Posterior cingulate gyrus (tissue), 11 donors: ENCODE data around the gene SELENOF.
A peak's percentile ranks its signal among the peaks of the same experiment; 100 is the strongest.
"Not testable (repeated sequence)": the region's sequence is repeated elsewhere in the genome, so short reads cannot be mapped to it uniquely, and the experiment has no call there.

Source experiments
- DNase-seq, 10 donors: peaks; one replicate each; pipeline versions ENCODE4 v3.0.0 to v3.0.0-alpha.2; 2020 to 2021; ENCODE audit warnings: mixed read lengths in 3 of 10
- intact Hi-C: fragments of 100-400 bp; cut with DNase I; formaldehyde crosslinking; loops from one replicate; pipeline ENCODE4 v1.15.1; 2023

Gene SELENOF

DNA sequence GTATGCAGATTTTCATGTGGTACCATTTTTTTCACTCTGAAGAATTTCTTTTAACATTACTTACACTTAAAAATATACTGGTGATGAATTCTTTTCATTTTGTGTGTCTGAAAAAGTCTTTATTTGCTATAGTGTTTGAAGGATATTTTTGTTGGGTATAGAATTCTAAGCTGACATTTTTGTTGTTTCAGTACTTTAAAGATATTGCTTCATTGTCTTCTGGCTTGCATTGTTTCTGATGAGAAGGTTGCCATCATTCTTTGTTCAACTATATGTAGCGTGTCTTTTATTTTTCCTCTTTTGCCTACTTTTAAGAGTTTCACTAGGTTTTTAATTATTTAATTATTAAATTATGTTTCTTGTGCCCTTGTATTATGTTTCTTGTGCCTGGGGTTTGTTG is 8.5 kb upstream of the SELENOF start:
- no peak for DNase-seq
- intact Hi-C loops = no loop called here

DNA sequence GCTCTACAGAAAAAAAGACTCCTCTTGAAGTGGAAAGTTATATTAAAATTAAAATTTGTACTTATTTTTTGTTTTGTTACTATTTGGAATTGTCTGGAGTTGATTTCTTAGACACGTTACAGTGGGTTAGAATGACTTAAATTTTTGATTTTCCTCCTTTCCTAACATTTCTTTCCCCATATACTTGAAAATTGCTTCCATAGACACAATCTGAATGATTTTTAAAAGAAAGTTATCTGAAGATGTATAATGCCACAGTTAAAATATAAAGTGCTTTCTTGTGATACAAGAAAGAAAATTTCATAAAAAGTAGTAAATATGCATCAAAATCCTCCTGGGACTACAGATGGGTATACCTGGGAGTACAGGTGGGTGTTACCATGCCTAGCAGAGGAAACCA is 2.8 kb upstream of the SELENOF start:
- DNase-seq = no peak
- intact Hi-C loops = no loop called here

DNA sequence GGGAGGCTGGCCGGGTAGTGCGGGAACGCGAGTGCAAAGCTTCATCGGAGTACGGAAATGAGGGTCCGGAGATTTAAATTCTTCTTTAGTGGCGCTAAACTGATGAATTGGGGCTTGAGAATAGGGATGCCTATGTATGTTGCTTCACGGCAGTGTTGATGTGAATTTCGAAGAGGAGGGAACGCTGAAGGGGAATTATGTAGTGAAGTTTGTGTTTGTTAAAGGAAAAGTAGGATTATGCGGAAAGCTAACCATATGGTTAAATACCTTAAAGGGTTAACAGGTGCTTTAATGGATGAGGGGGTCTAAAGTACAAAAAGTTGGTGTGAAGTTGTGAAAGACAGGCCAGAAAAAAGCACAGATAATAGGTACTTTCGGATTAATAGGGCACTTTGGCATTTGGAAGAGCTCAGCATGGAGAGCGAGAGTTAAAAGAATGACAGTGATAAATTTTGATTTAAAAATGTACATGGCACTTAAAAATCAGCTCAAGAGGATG is 1.9 kb upstream of the SELENOF start:
- intact Hi-C loops = no loop called here
- DNase-seq = no peak

DNA sequence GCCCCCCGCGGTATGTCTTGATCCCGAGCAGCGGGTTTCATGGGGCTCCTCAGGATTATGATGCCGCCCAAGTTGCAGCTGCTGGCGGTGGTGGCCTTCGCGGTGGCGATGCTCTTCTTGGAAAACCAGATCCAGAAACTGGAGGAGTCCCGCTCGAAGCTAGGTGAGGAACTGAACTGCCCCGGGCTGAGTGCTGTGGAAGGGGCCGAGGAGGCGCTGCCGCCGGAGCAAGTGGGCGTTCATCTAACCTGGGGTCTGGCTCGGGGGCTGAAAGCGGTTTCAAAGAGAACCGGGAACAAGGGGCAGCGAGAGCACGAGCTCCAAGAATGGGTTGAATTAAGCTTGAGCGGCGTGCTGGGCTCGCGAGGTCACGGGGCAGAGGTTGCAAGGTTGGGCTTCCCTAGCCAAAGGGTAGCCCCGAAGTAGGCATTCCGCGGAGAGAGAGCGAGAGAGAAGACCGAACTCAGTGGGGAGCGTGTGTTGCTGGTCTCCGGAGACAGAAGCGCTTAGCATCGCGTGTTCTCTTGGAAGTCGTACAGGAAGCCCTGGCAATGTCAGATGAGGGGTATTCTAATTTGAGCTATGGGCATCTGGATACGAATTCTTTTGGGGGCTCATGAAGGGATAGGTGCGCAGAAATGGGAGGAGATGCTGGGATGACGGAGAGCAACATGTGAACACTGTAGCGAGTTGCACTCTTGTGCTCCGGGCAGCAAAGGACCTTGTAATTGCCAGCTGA is 1.2 kb upstream of the SELENOF start:
- DNase-seq = peak; percentile 32 to 91 (median 50)
- intact Hi-C loops = loop anchor here (1.0 kb wide), 1 partner anchor 211 kb away; the partner anchor contains the start of gene SH3GLB1

DNA sequence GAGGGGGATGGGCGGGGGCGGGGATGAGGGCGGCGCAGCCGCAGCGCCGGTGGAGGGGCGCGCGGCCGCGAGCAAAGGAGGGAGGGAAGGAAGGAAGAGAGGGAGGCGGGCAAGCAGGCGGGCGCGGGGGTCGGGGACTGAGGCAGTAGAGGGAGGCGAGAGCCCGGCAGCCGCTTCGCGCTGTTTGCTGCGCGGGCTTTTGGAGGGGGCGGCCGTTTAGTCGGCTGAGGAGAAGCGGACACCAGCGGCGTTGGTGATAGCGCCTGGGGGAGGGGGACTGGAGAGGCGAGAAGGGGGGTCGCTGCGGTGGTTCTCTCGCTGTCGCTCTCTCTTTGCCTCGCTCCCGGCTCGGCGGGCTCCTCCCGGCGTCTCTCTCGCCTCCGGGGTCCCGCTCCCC is 673 bp upstream of the SELENOF start, which contains the start of gene HS2ST1:
TSS of gene HS2ST1 (plus strand) at position 35 of the 397 bp plus-strand sequence.
- peak in 1 of 10 donors; percentile 88 for DNase-seq

DNA sequence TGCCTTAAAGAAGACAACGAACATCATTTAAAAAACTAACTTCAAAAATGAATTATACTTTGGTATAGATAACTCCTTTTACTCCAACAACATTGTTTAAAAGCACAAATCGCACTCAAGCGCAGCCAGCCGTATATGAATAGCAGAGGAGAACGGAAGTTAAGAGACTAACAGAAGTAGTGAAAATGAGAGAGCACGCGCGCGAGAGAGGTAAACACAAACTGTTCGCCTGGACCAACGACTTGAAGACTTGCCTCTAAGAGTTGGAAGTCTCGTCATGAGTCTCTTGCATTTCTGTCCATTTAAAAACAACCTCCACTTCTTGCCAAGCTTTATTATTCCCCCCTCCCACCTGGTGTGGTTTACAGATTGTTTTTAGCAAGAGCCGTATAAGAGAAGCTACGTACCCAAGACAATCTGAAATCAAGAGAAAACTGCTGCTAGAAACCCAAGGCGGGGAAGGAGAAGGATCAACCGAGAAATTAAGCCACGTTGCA is 479 bp downstream of the SELENOF start:
- DNase-seq = peak in 1 of 10 donors; percentile 12
- intact Hi-C loops = no loop called here

More for the DNA sequence above, 673 bp upstream of the SELENOF start, which contains the start of gene HS2ST1:
- intact Hi-C loops = loop anchor here (1.0 kb wide), 1 partner anchor 210 kb away; the partner anchor contains the start of gene SH3GLB1

DNA sequence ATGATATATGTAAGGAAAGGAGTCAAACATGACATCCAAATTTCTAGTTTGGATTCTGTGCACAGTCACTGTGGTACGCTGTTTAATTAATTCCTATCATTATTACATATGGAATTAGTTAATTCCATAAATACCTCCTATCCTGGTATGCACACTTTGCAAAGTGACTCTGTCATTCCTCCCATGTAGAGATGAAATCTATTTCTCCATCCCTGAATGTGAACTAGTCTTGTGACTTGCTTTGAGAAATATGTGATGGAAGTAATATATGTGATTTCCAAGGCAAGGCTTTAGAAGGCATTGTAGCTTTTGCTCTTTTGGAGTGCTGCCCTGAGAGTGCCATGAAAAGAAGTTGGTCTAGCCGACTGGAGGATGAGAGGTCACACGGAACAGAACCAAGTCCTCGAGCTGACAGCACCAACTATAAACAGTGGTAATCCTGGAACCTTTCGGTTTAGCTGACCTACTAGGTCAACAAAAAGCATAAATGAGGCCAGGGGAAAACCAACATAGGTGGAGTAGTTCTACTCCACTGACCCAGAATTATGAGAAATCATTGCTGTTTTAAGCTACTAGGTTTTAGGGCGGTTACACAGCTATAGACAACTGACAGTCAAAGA is 1.5 kb downstream of the SELENOF start:
- no peak for DNase-seq

DNA sequence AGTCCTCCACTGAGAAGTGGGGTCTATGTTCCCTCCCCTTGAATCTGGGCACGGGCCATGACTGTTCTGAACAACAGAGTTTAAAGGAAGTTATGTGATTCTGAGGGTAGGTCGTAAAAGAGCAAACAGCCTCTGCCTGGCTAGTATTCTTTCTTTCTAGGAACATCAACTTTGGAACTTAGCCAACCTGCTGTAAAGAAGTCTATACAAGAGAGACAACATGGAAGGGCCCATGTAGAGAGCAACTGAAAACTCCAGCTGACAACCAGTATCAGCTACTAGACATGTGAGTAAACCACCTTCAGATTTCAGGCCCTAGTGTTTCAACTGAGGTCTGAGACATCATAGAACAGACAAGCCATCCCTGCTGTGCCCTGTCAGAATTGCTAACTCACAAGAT is 7.5 kb downstream of the SELENOF start:
- no peak for DNase-seq
- intact Hi-C loops = no loop called here

More for the DNA sequence above, 1.5 kb downstream of the SELENOF start:
- intact Hi-C loops = no loop called here

DNA sequence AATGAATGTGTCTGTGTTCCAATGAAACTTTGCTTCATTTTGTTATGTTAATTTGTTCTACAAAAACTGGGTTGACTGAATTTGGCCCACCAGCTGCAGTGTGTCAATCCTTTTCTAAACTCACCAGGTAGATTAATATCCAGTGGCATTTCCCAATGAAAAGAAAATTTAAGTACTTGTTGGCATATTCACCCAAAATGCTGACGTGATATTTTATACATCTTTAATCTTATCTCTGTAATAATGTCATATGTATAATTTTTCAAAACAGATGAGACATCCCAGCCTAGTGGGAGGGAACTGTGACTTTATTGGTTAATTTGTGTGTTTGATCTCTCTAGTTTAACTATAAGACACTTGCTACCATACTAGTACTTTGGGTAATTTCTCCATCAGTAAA is 8.1 kb downstream of the SELENOF start:
- intact Hi-C loops = no loop called here
- DNase-seq = no peak

DNA sequence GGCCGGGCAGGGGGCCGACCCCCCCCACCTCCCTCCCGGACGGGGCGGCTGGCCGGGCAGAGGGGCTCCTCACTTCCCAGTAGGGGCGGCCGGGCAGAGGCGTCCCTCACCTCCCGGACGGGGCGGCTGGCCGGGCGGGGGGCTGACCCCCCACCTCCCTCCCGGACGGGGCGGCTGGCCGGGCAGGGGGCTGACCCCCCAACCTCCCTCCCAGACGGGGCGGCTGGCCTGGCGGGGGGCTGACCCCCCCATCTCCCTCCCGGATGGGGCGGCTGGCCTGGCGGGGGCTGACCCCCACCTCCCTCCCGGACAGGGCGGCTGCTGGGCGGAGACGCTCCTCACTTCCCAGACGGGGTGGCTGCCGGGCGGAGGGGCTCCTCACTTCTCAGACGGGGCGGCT is 14.5 kb downstream of the SELENOF start:
- intact Hi-C loops, DNase-seq: not testable (repeated sequence)

DNA sequence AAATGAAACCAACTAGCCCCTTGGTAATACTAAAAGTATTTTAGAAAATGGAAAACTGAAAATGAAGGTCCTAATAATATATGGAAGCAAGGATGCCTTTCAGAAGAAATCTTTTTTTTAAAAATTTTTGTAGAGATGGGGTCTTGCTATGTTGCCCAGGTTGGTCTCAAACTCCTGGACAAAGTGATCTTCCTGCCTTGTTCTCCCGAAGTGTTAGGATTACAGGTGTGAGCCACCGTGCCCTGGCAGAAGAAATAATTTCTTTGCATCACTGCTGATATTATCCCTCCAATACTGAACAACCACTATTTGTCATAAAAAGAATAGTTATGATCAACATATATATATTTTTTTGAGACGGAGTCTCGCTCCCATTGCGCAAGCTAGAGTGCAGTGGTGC is 25.6 kb downstream of the SELENOF start:
- intact Hi-C loops = no loop called here
- no peak for DNase-seq

DNA sequence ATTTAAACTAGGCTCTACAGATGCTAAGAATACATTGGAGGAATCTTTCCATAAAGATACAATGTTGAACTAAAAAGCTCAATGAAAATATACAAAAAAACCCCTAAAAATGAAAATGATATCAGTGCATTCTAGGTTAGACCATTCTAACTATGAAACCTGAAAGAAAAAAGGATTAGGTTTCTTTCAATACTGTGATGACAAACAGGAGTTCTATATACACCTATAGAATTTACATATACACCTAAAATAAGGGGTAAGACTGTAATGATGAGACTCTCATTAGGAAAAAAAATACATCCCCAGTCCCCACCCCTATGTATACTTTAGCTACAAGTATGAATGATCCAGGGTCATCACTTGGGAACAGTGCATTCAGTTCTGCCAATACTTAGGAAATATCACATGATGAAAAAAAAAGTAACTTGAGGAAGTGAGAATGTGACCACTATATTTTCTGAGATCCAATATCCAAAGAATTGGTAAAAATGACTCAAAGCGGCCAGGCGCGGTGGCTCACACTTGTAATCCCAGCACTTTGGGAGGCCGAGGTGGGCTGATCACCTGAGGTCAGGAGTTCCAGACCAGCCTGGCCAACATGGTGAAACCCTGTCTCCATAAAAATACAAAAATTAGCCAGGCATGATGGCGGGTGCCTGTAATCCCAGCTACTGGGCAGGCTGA is 26.3 kb downstream of the SELENOF start:
- DNase-seq = no peak
- intact Hi-C loops = no loop called here

DNA sequence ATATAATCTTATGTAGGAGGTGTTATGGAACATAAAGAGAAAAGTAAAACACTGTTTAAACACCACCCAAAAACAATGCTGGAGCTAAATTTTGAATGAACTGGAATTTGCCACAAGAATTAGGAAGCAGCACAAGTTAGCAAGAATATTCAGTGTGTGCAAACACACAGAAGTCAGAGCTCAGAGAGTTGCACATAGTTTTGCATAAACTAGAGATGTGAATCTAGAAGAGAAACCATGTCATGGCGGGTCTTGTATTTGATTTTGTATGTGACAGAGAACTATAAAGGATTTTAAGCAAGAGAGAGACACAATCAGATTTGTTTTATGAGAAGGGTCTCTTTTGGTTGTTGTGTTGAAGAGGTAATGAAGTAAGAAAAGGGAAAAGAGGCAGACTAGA is 38.2 kb downstream of the SELENOF start:
- intact Hi-C loops = no loop called here
- no peak for DNase-seq

DNA sequence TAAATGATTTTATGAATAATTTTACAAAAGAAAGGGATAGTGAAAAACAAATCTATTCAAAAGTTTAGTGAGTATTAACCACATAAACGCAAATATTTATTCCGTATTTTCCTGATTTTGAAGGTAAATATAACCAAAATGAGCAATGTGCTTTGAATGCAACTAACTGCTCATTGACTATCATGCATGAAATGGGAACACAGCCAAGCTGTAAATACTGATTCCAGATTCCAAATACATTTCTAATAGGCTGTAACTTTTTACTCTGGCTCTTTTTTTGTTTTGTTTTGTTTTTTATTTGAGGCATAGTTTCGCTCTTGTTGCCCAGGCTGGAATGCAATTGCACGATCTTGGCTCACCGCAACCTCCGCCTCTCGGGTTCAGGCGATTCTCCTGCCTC is 41.8 kb downstream of the SELENOF start:
- intact Hi-C loops = no loop called here
- no peak for DNase-seq

DNA sequence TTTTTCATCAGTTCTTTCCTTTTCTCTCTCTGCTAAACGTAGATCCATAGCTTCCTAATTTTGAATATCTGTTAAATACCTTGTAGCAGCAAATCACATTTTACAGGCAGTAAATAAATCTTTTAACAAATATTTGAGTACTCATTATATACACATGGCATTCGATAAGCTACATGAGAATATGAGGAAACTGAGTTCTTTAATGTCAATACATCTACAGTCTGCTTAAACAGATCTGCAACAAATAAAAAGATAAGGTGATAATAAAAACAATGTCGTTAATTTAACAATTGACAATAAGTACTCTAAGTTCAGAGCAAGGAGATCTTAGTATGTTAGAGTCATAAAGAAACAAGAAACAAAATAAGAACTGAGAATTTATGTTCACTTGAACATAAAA is 42.9 kb downstream of the SELENOF start:
- intact Hi-C loops = no loop called here

DNA sequence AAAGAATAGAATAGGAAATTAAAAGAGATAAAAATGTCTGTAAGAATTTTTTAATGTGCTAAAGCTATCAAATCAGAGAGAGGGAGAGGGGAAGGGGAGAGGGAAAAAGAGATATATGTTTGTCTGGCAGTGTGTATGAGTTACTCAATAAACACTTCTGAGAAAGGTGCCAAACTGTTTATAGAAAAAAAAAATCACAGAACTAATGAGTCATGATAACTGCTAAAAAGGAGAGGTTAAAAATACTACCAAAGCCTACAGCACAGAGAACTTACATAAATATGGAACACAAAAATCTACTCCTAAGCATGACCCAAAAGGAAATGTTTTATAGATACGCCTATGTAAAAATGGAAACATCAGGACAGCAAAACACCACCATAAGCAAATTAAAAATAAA is 45.4 kb downstream of the SELENOF start:
- DNase-seq = no peak
- intact Hi-C loops = no loop called here

More for the DNA sequence above, 42.9 kb downstream of the SELENOF start:
- no peak for DNase-seq

DNA sequence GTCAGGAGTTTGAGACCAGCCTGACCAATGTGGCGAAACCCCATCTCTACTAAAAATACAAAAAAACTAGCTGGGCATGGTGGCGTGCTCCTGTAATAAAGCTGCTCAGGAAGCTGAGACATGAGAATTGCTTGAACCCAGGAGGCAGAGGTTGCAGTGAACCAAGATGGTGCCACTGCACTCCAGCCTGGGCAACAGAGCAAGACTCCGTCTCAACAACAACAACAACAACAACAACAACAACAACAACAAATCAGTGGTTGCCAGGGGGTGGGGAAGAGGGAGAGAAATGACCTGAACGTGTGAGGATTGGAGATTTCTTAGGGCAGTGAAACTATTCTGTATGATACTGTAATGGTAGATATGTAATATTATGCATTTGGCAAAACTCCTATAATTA is 46.6 kb downstream of the SELENOF start:
- intact Hi-C loops, DNase-seq: not testable (repeated sequence)

DNA sequence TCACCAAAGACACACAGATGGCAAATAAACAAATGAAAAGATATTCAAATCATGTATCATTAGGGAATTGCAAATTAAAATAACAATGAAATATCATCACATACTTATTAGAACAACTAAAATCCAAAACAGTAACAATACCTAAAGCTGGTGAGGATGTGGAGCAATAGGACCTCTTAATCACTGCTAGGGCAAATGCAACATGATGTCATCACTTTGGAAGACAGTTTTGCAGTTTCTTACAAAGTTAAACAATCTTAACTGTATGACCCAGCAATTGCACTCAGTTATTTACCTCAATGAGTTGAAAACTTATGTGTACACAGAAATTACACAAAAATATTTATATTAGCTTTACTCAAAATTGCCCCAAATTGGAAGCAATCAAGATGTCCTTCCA is 47.3 kb downstream of the SELENOF start:
- no peak for DNase-seq
- intact Hi-C loops = no loop called here

DNA sequence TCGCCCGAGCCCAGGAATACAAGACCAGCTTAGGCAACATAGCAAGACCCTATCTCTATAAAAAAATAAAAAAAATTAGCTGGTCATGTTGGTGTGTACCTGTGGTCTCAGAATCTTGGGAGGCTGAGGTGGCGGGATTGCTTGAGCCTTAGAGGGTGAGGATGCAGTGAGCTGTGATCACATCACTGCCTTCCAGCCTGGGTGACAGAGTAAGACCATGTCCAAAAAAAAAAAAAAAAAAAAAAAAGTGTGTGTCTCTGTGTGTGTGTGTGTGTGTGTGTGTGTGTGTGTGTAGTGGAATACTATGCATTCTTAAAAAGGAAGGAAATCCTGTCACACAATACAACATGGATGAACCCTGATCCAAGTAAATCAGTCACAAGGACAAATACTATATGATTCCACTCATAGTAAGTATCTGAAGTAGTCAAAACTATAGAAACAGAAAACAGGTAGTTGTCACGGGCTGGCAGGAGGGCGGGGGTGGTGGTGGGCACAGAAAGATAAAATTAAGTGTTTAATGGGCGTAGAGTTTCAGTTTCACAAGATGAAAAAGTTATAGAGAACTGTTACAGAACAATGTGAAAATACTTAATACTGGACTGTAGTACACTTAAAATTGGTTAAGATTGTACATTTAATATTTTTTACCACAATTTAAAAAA is 47.8 kb downstream of the SELENOF start:
- DNase-seq = no peak
- intact Hi-C loops = no loop called here

DNA sequence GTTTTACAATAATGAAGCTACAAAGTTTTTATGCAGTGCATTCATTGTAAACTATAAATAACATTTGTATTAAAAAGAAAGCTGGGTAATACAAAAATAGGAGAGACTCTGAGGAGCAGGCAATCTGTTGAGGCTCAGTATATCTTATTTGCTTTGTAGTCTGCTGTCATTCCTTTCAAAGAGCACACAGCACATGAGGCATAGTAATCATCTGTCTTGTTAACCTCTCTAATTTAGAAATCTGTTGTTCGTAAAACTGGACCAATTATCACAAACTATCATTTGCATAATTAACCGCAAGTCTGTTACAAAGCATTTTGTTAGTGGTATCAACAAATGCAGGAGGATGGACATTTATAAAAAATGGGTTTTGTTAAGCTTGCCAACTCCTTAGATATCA is 51.0 kb downstream of the SELENOF start:
- intact Hi-C loops = no loop called here
- no peak for DNase-seq

DNA sequence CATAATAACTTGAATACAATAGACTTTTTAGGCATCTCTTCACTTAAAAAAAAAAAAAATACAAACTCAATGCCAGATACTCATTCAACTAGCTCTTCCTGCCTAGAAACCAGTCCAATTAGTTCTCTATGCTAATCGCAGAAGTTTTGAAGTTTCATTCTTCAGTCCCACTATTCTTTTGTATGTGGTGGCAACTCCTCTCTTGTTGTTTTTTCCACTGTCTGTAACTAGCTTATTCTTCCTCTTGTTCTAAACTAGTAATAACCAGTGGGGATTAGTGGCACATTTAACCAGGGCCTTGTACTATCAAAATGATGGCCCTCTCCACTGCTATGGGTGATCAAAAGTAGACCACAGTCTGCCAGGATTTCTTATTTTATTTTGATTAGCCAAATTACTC is 52.5 kb downstream of the SELENOF start:
- no peak for DNase-seq
- intact Hi-C loops = no loop called here
